ENCODE results near the gene LRRC17. TPM values are rescaled to one million over a fixed set of nuclear protein-coding genes. Genes with fewer than 3 reads are reported as not detected.
A peak's percentile ranks its signal among the peaks of the same experiment; 100 is the strongest.

Gene LRRC17
- total and polyA plus RNA-seq, 9 of the 15 experiments (the other 6 are each of a cell fraction or from before 2014, with no cell fraction given): 0.03 to 0.18 (median 0.12) TPM; not detected in 5

- TF ChIP-seq DLX4 (CRISPR knock-in tag; IDR thresholded peaks at IDR 0.05) (no peak), HDAC3 (IDR thresholded peaks at IDR 0.05; ENCODE audit: borderline replicate concordance, partially characterized antibody) (peak; percentile 59), PURB (CRISPR knock-in tag; IDR thresholded peaks at IDR 0.05; ENCODE audit: low read depth) (no peak), ZC3H8 (IDR thresholded peaks at IDR 0.05) (peak; percentile 73; the same call in 1 of the 2 replicates), HES1 (IDR thresholded peaks at IDR 0.05; ENCODE audit: low read depth) (0 out of 2 replicates have a peak, but pooled peaks have one; percentile 18), BCOR (IDR thresholded peaks at IDR 0.05) (no peak), ILF3 (IDR thresholded peaks at IDR 0.05; ENCODE audit: borderline replicate concordance) (no peak), HSF4 (CRISPR knock-in tag; IDR thresholded peaks at IDR 0.05; ENCODE audit: borderline replicate concordance) (no peak), GMEB1 (CRISPR knock-in tag; IDR thresholded peaks at IDR 0.05) (no peak), BRF2 (IDR thresholded peaks at IDR 0.05; ENCODE audit: borderline replicate concordance, insufficient read depth, insufficient read length) (no peak), HCFC1 (IDR thresholded peaks at IDR 0.05; ENCODE audit: low read depth, low read length) (peak; percentile 58), PTTG1 (tag; IDR thresholded peaks at IDR 0.05; ENCODE audit: low read depth) (no peak), ZNF699 (CRISPR knock-in tag; IDR thresholded peaks at IDR 0.05; ENCODE audit: insufficient replicate concordance) (no peak), DMBX1 (CRISPR knock-in tag; IDR thresholded peaks at IDR 0.05; ENCODE audit: borderline replicate concordance) (0 out of 2 replicates have a peak, but pooled peaks have one; percentile 11), ZNF174 (CRISPR knock-in tag; IDR thresholded peaks at IDR 0.05) (no peak), RFX1 (IDR thresholded peaks at IDR 0.05) (no peak), PTRF (tag; IDR thresholded peaks at IDR 0.05) (no peak), IFI16 (CRISPR knock-in tag; IDR thresholded peaks at IDR 0.05) (no peak), CLOCK (CRISPR knock-in tag; IDR thresholded peaks at IDR 0.05; ENCODE audit: borderline replicate concordance) (no peak), HDAC2 (IDR thresholded peaks at IDR 0.05) (peak; percentile 56; the same call in 1 of the 2 replicates), PHB (CRISPR knock-in tag; IDR thresholded peaks at IDR 0.05) (no peak)
Measured at GRCh38 chr7:102973096-102973802, 60.4 kb downstream of the LRRC17 start (continued).
